ENCODE results near the gene SNX14.
"Not testable (repeated sequence)": the region's sequence is repeated elsewhere in the genome, so short reads cannot be mapped to it uniquely, and the experiment has no call there.

GRCh38 chr6:85524281-85524680, 69.4 kb downstream of the SNX14 start:
- not testable (repeated sequence) for TF ChIP-seq ZNF747 (tag by site-specific recombination; IDR thresholded peaks at IDR 0.05); ZNF324 (tag by site-specific recombination; IDR thresholded peaks at IDR 0.05); ZNF354C (tag by site-specific recombination; IDR thresholded peaks at IDR 0.05; ENCODE audit: borderline replicate concordance, low read depth); ZNF146 (tag by site-specific recombination; IDR thresholded peaks at IDR 0.05); ZBTB44 (tag by site-specific recombination; IDR thresholded peaks at IDR 0.05); PRDM1 (tag by site-specific recombination; IDR thresholded peaks at IDR 0.05); PRDM10 (tag by site-specific recombination; IDR thresholded peaks at IDR 0.05); ZNF398 (tag by site-specific recombination; IDR thresholded peaks at IDR 0.05); YY1 (tag by site-specific recombination; IDR thresholded peaks at IDR 0.05); ZNF140 (tag by site-specific recombination; IDR thresholded peaks at IDR 0.05); ZIC2 (tag by site-specific recombination; IDR thresholded peaks at IDR 0.05)
- TF ChIP-seq, protein P1, sequence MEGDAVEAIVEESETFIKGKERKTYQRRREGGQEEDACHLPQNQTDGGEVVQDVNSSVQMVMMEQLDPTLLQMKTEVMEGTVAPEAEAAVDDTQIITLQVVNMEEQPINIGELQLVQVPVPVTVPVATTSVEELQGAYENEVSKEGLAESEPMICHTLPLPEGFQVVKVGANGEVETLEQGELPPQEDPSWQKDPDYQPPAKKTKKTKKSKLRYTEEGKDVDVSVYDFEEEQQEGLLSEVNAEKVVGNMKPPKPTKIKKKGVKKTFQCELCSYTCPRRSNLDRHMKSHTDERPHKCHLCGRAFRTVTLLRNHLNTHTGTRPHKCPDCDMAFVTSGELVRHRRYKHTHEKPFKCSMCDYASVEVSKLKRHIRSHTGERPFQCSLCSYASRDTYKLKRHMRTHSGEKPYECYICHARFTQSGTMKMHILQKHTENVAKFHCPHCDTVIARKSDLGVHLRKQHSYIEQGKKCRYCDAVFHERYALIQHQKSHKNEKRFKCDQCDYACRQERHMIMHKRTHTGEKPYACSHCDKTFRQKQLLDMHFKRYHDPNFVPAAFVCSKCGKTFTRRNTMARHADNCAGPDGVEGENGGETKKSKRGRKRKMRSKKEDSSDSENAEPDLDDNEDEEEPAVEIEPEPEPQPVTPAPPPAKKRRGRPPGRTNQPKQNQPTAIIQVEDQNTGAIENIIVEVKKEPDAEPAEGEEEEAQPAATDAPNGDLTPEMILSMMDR (tag by site-specific recombination; IDR thresholded peaks at IDR 0.05) = not testable (repeated sequence)
- TF ChIP-seq, protein P2, sequence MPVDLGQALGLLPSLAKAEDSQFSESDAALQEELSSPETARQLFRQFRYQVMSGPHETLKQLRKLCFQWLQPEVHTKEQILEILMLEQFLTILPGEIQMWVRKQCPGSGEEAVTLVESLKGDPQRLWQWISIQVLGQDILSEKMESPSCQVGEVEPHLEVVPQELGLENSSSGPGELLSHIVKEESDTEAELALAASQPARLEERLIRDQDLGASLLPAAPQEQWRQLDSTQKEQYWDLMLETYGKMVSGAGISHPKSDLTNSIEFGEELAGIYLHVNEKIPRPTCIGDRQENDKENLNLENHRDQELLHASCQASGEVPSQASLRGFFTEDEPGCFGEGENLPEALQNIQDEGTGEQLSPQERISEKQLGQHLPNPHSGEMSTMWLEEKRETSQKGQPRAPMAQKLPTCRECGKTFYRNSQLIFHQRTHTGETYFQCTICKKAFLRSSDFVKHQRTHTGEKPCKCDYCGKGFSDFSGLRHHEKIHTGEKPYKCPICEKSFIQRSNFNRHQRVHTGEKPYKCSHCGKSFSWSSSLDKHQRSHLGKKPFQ (tag by site-specific recombination; IDR thresholded peaks at IDR 0.05) = not testable (repeated sequence)
